ENCODE data around the gene DSCAML1.

DNA sequence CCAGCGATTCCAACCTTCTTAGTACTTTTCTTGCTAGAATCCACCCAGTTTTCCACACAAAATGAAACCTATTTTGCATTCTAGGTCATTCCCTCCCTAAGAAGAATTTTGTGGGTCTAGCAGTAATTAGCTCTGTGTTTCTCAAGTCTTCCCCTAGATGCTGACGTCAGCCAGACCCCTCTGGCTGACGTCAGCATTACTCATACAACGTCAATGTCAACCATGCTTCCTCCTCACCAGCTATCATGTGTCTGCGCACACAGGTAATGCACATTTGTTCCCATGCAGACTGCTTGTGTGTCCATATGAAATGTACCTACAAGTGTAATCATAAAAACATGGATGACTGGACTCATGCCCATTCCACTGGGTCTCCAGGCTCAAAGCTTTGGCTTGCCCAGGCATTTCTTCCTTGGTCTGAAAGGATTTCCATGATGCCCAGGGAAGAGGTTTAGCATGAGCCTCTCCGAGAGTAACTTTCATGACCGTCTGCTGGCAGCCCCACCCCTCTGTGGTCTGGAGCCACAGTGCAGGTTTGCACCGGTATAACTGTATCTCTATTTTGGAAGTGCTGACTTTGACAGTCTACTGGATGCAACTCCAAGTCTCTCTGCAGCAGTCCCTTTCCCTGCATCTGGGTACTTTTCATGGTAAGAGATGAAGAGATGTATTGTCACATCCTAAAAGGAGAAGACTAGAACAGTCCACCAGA, 58.6 kb downstream of the DSCAML1 start:
- TF ChIP-seq, protein P1, sequence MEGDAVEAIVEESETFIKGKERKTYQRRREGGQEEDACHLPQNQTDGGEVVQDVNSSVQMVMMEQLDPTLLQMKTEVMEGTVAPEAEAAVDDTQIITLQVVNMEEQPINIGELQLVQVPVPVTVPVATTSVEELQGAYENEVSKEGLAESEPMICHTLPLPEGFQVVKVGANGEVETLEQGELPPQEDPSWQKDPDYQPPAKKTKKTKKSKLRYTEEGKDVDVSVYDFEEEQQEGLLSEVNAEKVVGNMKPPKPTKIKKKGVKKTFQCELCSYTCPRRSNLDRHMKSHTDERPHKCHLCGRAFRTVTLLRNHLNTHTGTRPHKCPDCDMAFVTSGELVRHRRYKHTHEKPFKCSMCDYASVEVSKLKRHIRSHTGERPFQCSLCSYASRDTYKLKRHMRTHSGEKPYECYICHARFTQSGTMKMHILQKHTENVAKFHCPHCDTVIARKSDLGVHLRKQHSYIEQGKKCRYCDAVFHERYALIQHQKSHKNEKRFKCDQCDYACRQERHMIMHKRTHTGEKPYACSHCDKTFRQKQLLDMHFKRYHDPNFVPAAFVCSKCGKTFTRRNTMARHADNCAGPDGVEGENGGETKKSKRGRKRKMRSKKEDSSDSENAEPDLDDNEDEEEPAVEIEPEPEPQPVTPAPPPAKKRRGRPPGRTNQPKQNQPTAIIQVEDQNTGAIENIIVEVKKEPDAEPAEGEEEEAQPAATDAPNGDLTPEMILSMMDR (IDR thresholded peaks at IDR 0.05), result no peak
- TF ChIP-seq POLR2A (IDR thresholded peaks at IDR 0.05), result no peak

Measured in uterus (tissue), 2 donors.